Small intestine (tissue), 7 donors: ENCODE results near the gene RDH8. TPM values are rescaled to one million over a fixed set of nuclear protein-coding genes. Genes with fewer than 3 reads are reported as not detected.

Experiments used
- DNase-seq, 2 donors: peaks; one replicate each; pipeline versions ENCODE4 v3.0.0 to v3.0.0-alpha.2; 2013
- FAIRE-seq: peaks from 2 replicates; lab custom pipeline; 2012; peaks lifted over from hg19 to GRCh38; lab: Jason Lieb, UNC
- H3K27ac ChIP-seq, 3 donors: one replicate each; pipeline ENCODE4 v1.5.1; 2013; ENCODE audit warnings: low read length in 2 of 3, mild to moderate bottlenecking in 2 of 3, control low read depth in 1 of 3, inconsistent platforms in 1 of 3, low read depth in 1 of 3, moderate library complexity in 1 of 3
- H3K27me3 ChIP-seq, 3 donors: one replicate each; pipeline ENCODE4 v1.6.1; 2013; ENCODE audit warnings: low read length in 3 of 3, inconsistent platforms in 1 of 3; ENCODE audit not compliant: control insufficient read depth in 3 of 3, insufficient read depth in 3 of 3
- H3K36me3 ChIP-seq, 3 donors: one replicate each; pipeline ENCODE4 v1.6.1; 2013; ENCODE audit warnings: low read length in 3 of 3, inconsistent platforms in 1 of 3, low read depth in 1 of 3, mild to moderate bottlenecking in 1 of 3, moderate library complexity in 1 of 3; ENCODE audit not compliant: control insufficient read depth in 3 of 3, insufficient read depth in 2 of 3
- H3K4me1 ChIP-seq, 3 donors: one replicate each; pipeline ENCODE4 v1.6.1; 2013; ENCODE audit warnings: low read length in 2 of 3, inconsistent platforms in 1 of 3, low read depth in 1 of 3, mild to moderate bottlenecking in 1 of 3, moderate library complexity in 1 of 3; ENCODE audit not compliant: control insufficient read depth in 3 of 3, insufficient read depth in 2 of 3
- H3K4me3 ChIP-seq, 3 donors: one replicate each; pipeline ENCODE4 v1.5.1; 2013; ENCODE audit warnings: low read length in 3 of 3, control low read depth in 1 of 3, inconsistent platforms in 1 of 3, low read depth in 1 of 3, mild to moderate bottlenecking in 1 of 3, moderate library complexity in 1 of 3
- H3K9me3 ChIP-seq, 2 donors: one replicate each; pipeline ENCODE4 v1.6.1; 2013; ENCODE audit warnings: low read depth in 1 of 2, low read length in 1 of 2; ENCODE audit not compliant: control insufficient read depth in 2 of 2, insufficient read depth in 1 of 2
- WGBS, 3 donors: extraction: QIAGEN DNeasy Blood & Tissue Kit; methylation state at CpG; one replicate each; pipeline ENCODE4 v1.1.7; 2013; 5-methylcytosine and 5-hydroxymethylcytosine counted together
- polyA plus RNA-seq, 4 donors: library from polyadenylated mRNA; stranded (reverse) in 3 of 4; unstranded in 1 of 4; fragments of 200-250 nt in 3 of 4; fragments of 120-200 nt in 1 of 4; gene quantifications; one replicate each; pipeline versions ENCODE4 v1.2.1 to v1.2.3, GENCODE V29; 2013
- donor health status: healthy with polysubstance abuse.
- donor health status: control.
- donor health status: control.
- donor health status: Bipolar disorder and iron deficiency.
- donor health status: healthy.

Gene RDH8
- polyA plus RNA-seq, 4 donors: not detected

GRCh38 chr19:10008184-10008765 is 5.0 kb upstream of the RDH8 start:
- Histone ChIP-seq H3K4me1 (peaks cover 0 to 4% (median 0%) of the 10 kb centered on the region in 3 donors), H3K27me3 (peaks cover 3 to 44% (median 8%) of the 10 kb centered on the region in 3 donors), H3K9me3 (no peaks in the 10 kb centered on the region), H3K4me3 (no peak overlapping the region), H3K36me3 (no peaks in the 10 kb centered on the region), H3K27ac (peak overlapping the region in 2 of 3 donors; percentile 12 to 78)
- WGBS, 3 donors: 32 to 33% (median 33%) methylated on average over 11 of the region's 11 CpGs
- FAIRE-seq (no peak), DNase-seq (no peak)

- H3K36me3 ChIP-seq: no peaks in the 10 kb centered on the region
- peak overlapping the region in 2 of 3 donors; percentile 10 to 13 for H3K4me3 ChIP-seq
- WGBS, 3 donors: 7 to 11% (median 10%) methylated on average over 16 to 22 of the region's 22 CpGs
- DNase-seq (no peak), FAIRE-seq (no peak)
- peaks cover 3 to 46% (median 8%) of the 10 kb centered on the region in 3 donors for H3K27me3 ChIP-seq
- no peaks in the 10 kb centered on the region for H3K9me3 ChIP-seq
- H3K27ac ChIP-seq: no peak overlapping the region
- H3K4me1 ChIP-seq: peaks cover 0 to 4% (median 0%) of the 10 kb centered on the region in 3 donors
Measured at GRCh38 chr19:10009714-10010224, 3.5 kb upstream of the RDH8 start.

GRCh38 chr19:10010247-10010691 is 3.0 kb upstream of the RDH8 start, which contains the start of gene COL5A3:
Gene COL5A3, minus strand, starts transcription at chr19:10010504. Its CDS starts 119 bp downstream, at chr19:10010385.
- Histone ChIP-seq H3K27me3 (peaks cover 3 to 46% (median 10%) of the 10 kb centered on the region in 3 donors), H3K36me3 (no peaks in the 10 kb centered on the region), H3K9me3 (no peaks in the 10 kb centered on the region), H3K4me3 (peak within 1 kb of the TSS in 2 of 3 donors; percentile 10 to 13), H3K4me1 (peaks cover 0 to 4% (median 0%) of the 10 kb centered on the region in 3 donors), H3K27ac (no peak within 1 kb of the TSS)
- DNase-seq: peak in 1 of 2 donors; percentile 17
- 0 to 2% (median 1%) methylated on average over 31 to 38 of the region's 38 CpGs for WGBS, 3 donors
- no peak for FAIRE-seq

- H3K9me3 ChIP-seq: no peaks in the 10 kb centered on the region
- FAIRE-seq (no peak), DNase-seq (no peak)
- H3K27me3 ChIP-seq: peaks cover 3 to 46% (median 10%) of the 10 kb centered on the region in 3 donors
- no peak overlapping the region for H3K27ac ChIP-seq
- 65 to 80% (median 70%) methylated on average over 8 to 9 of the region's 9 CpGs for WGBS, 3 donors
- no peak overlapping the region for H3K4me3 ChIP-seq
- H3K36me3 ChIP-seq: no peaks in the 10 kb centered on the region
- H3K4me1 ChIP-seq: peaks cover 0 to 4% (median 0%) of the 10 kb centered on the region in 3 donors
Measured at GRCh38 chr19:10010939-10011338, 2.3 kb upstream of the RDH8 start.

GRCh38 chr19:10011974-10012373 is 1.3 kb upstream of the RDH8 start:
- no peak for DNase-seq
- H3K27me3 ChIP-seq: peaks cover 3 to 43% (median 10%) of the 10 kb centered on the region in 3 donors
- no peaks in the 10 kb centered on the region for H3K36me3 ChIP-seq
- FAIRE-seq: no peak
- whole genome bisulfite sequencing, 3 donors: 31 to 52% (median 46%) methylated on average over 7 of the region's 7 CpGs
- H3K9me3 ChIP-seq: no peaks in the 10 kb centered on the region
- H3K4me3 ChIP-seq: no peak overlapping the region
- no peak overlapping the region for H3K27ac ChIP-seq
- peaks cover 0 to 4% (median 0%) of the 10 kb centered on the region in 3 donors for H3K4me1 ChIP-seq

- Histone ChIP-seq H3K36me3 (no peaks in the 10 kb centered on the region), H3K27ac (no peak overlapping the region), H3K9me3 (no peaks in the 10 kb centered on the region), H3K4me1 (peaks cover 0 to 4% (median 0%) of the 10 kb centered on the region in 3 donors), H3K27me3 (peaks cover 3 to 32% (median 6%) of the 10 kb centered on the region in 3 donors), H3K4me3 (no peak overlapping the region)
- no peak for DNase-seq
- no peak for FAIRE-seq
- WGBS, 3 donors: 26 to 46% (median 27%) methylated on average over 6 of the region's 6 CpGs
Measured at GRCh38 chr19:10013834-10014618, 743 bp downstream of the RDH8 start.

GRCh38 chr19:10018263-10018662 is 5.0 kb downstream of the RDH8 start:
- Histone ChIP-seq H3K36me3 (no peaks in the 10 kb centered on the region), H3K27me3 (peaks cover 0 to 2% (median 2%) of the 10 kb centered on the region in 3 donors), H3K4me1 (no peaks in the 10 kb centered on the region), H3K9me3 (no peaks in the 10 kb centered on the region), H3K27ac (no peak overlapping the region), H3K4me3 (no peak overlapping the region)
- no peak for DNase-seq
- no peak for FAIRE-seq
- WGBS, 3 donors: 53 to 73% (median 65%) methylated on average over 3 of the region's 3 CpGs

- 79 to 82% (median 82%) methylated on average over 9 of the region's 9 CpGs for WGBS, 3 donors
- DNase-seq: no peak
- FAIRE-seq: no peak
Measured at GRCh38 chr19:10018786-10019185, 5.5 kb downstream of the RDH8 start.

More at GRCh38 chr19:10018786-10019185, 5.5 kb downstream of the RDH8 start:
- peaks cover 0 to 2% (median 0%) of the 10 kb centered on the region in 3 donors for H3K27me3 ChIP-seq
- H3K4me3 ChIP-seq: no peak overlapping the region
- H3K9me3 ChIP-seq: no peaks in the 10 kb centered on the region
- H3K4me1 ChIP-seq: no peaks in the 10 kb centered on the region
- H3K36me3 ChIP-seq: no peaks in the 10 kb centered on the region
- no peak overlapping the region for H3K27ac ChIP-seq
